Measurements from ENCODE around the gene SHF. TPM values are rescaled to one million over a fixed set of nuclear protein-coding genes. Genes with fewer than 3 reads are reported as not detected.

SHF gene
- total RNA-seq, 1 donor from 2014 or later, result 32.2 TPM

DNA sequence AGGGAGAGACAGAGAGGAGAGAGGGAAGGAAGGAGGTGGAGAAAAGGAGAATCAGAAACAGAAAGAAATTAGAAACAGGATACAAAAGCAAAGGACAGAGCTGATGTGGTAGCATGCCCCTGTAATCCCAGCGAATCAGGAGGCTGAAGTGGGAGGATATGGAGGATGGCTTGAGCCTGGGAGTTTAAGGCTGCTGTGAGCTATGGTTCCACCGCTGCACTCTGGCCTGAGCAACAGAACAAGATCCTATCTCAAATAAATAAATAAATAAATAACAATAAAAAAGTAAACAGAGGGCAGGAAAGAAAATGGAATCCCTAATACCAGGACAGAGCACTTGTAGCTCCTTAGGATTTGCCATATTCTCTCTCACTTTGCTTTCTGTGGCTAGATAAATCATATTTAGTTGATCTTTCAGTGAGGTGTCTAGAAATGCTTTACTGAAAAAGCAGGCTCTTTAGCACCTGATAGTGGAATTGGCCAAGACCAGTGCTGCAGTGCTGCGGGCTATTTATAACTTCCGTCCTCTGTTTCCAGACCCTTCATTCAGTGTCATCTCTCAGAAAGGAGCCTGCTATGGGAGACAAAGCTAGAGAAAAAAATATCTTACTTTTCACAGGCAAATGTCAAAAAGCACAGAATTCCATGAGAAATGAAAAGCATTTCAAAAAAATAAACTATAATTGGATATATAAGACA is 44.2 kb upstream of the SHF start:
- Mint-ChIP-seq H3K4me1 (no peaks in the 10 kb centered on the region), H3K27me3 (ENCODE audit: insufficient read depth, low read depth) (peaks cover 10% of the 10 kb centered on the region), H3K27ac (no peak overlapping the region), H3K36me3 (no peaks in the 10 kb centered on the region), H3K4me3 (peak overlapping the region; percentile 8), H3K9me3 (peaks cover 21% of the 10 kb centered on the region)
- H2AFZ ChIP-seq (replicated peaks), result no peak overlapping the region
- TF ChIP-seq, protein P1, sequence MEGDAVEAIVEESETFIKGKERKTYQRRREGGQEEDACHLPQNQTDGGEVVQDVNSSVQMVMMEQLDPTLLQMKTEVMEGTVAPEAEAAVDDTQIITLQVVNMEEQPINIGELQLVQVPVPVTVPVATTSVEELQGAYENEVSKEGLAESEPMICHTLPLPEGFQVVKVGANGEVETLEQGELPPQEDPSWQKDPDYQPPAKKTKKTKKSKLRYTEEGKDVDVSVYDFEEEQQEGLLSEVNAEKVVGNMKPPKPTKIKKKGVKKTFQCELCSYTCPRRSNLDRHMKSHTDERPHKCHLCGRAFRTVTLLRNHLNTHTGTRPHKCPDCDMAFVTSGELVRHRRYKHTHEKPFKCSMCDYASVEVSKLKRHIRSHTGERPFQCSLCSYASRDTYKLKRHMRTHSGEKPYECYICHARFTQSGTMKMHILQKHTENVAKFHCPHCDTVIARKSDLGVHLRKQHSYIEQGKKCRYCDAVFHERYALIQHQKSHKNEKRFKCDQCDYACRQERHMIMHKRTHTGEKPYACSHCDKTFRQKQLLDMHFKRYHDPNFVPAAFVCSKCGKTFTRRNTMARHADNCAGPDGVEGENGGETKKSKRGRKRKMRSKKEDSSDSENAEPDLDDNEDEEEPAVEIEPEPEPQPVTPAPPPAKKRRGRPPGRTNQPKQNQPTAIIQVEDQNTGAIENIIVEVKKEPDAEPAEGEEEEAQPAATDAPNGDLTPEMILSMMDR (IDR thresholded peaks at IDR 0.05), result no peak
- TF ChIP-seq EZH2phosphoT487 (IDR thresholded peaks at IDR 0.05), result no peak
- no peak for TF ChIP-seq EZH2 (IDR thresholded peaks at IDR 0.05)
- DNase-seq (ENCODE audit: low spot score), result no peak
- no peaks in the 10 kb centered on the region for H3K4me1 ChIP-seq
- no peaks in the 10 kb centered on the region for H3K27me3 ChIP-seq
- H3K4me3 ChIP-seq, result no peak overlapping the region
- H3K36me3 ChIP-seq, result no peaks in the 10 kb centered on the region
- no peaks in the 10 kb centered on the region for H3K9me3 ChIP-seq (ENCODE audit: low read depth)
- no peak overlapping the region for H3K27ac ChIP-seq
- no peaks in the 10 kb centered on the region for H4K20me1 ChIP-seq (ENCODE audit: low read depth)
- H3K79me2 ChIP-seq (ENCODE audit: low read depth), result no peaks in the 10 kb centered on the region
- no peak overlapping the region for H3K9ac ChIP-seq
- H3F3A ChIP-seq (ENCODE audit: low read depth), result no peaks in the 10 kb centered on the region
- H3K4me2 ChIP-seq, result no peak overlapping the region

- no peak overlapping the region for H3K27ac Mint-ChIP-seq
- H3K36me3 Mint-ChIP-seq, result no peaks in the 10 kb centered on the region
- DNase-seq (ENCODE audit: low spot score), result no peak
- Histone ChIP-seq H3K27me3 (no peaks in the 10 kb centered on the region), H3K4me2 (no peak overlapping the region), H2AFZ (replicated peaks) (no peak overlapping the region), H3K36me3 (no peaks in the 10 kb centered on the region), H3K79me2 (ENCODE audit: low read depth) (no peaks in the 10 kb centered on the region), H3K9me3 (ENCODE audit: low read depth) (no peaks in the 10 kb centered on the region), H3K4me3 (no peak overlapping the region), H3K4me1 (no peaks in the 10 kb centered on the region), H4K20me1 (ENCODE audit: low read depth) (no peaks in the 10 kb centered on the region), H3K27ac (no peak overlapping the region), H3F3A (ENCODE audit: low read depth) (no peaks in the 10 kb centered on the region), H3K9ac (no peak overlapping the region)
- TF ChIP-seq EZH2 (IDR thresholded peaks at IDR 0.05), result no peak
- TF ChIP-seq, protein P1 (IDR thresholded peaks at IDR 0.05), result no peak
- TF ChIP-seq EZH2phosphoT487 (IDR thresholded peaks at IDR 0.05), result no peak
- peaks cover 10% of the 10 kb centered on the region for H3K27me3 Mint-ChIP-seq (ENCODE audit: insufficient read depth, low read depth)
- H3K4me1 Mint-ChIP-seq, result no peaks in the 10 kb centered on the region
- H3K9me3 Mint-ChIP-seq, result peaks cover 17% of the 10 kb centered on the region
- H3K4me3 Mint-ChIP-seq, result no peak overlapping the region
These were observed 43.4 kb upstream of the SHF start for GRCh38 chr15:45231132-45231531.

DNA sequence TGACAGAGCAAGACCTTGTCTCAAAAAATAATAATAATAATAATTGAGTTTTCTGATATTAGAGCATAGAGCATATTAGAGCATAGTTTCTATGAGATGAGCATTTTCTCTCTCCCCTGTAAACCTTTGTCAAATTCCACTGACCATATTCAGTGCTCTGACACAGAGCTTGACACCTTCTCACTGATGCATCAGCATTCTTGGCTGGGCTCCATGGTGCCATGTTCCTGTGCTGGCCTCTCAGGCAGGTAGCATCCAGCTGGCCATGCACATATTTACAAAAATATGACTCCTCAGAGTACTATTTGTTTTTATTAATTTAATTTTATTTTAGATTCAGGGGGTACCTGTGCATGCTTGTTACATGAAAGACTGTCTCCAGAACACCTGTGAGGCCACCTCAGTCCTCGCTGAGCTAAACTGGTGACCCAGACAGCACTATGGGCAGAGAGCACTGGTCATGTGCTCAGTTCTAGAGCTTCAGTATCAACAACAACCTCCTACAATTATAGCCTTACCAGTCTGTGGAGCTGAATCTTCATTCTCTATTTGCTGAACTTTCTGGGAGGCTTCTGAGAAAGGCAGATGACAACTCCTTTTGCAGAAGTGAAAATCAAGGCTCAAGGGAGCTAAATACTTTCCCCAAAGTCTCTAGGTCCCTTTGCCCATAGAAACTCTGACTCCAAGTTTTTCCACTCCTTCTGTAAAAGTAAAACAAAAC is 42.6 kb upstream of the SHF start:
- Mint-ChIP-seq H3K4me3 (no peak overlapping the region), H3K4me1 (no peaks in the 10 kb centered on the region), H3K27me3 (ENCODE audit: insufficient read depth, low read depth) (peaks cover 9% of the 10 kb centered on the region), H3K9me3 (peaks cover 17% of the 10 kb centered on the region), H3K27ac (no peak overlapping the region), H3K36me3 (no peaks in the 10 kb centered on the region)
- Histone ChIP-seq H3F3A (ENCODE audit: low read depth) (no peaks in the 10 kb centered on the region), H3K9ac (no peak overlapping the region), H3K4me3 (no peak overlapping the region), H3K4me1 (no peaks in the 10 kb centered on the region), H4K20me1 (ENCODE audit: low read depth) (no peaks in the 10 kb centered on the region), H3K36me3 (no peaks in the 10 kb centered on the region), H3K4me2 (no peak overlapping the region), H2AFZ (replicated peaks) (no peak overlapping the region), H3K9me3 (ENCODE audit: low read depth) (no peaks in the 10 kb centered on the region), H3K27ac (no peak overlapping the region), H3K27me3 (no peaks in the 10 kb centered on the region), H3K79me2 (ENCODE audit: low read depth) (no peaks in the 10 kb centered on the region)
- no peak for DNase-seq (ENCODE audit: low spot score)
- TF ChIP-seq EZH2 (IDR thresholded peaks at IDR 0.05), result no peak
- no peak for TF ChIP-seq EZH2phosphoT487 (IDR thresholded peaks at IDR 0.05)
- TF ChIP-seq, protein P1 (IDR thresholded peaks at IDR 0.05), result no peak
